Measurements from ENCODE around the gene SLC40A1. TPM values are rescaled to one million over a fixed set of nuclear protein-coding genes. Genes with fewer than 3 reads are reported as not detected.

SLC40A1 gene
- total RNA-seq, 1 experiment from 2014 or later, result not detected

DNA sequence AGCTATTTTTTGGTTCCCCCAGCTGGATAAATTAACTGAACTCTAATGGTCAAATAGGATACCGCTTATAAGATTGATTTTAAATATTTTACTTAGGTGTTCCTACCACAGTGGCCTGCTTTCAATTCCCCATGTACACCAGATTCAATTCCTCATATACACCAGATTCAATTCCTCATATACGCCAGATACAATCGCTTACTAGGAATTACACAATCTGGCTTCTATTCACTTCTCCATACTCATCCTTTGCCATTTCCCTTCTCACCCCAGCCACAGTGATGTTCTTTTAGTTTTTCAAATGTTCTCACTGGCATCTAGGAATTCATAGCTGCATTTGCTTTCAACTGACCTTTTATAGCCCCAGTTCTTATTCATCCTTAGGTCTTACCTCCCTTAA, 66.5 kb downstream of the SLC40A1 start:
- Histone ChIP-seq H2BK15ac (ENCODE audit: low read depth, low read length) (no peak overlapping the region), H3K23me2 (ENCODE audit: insufficient read length, low read depth, low read length, poor library complexity, severe bottlenecking) (no peaks in the 10 kb centered on the region), H4K91ac (ENCODE audit: insufficient read length, low read depth, low read length) (no peak overlapping the region), H4K5ac (ENCODE audit: insufficient read length, low read depth, low read length) (no peak overlapping the region), H3K14ac (ENCODE audit: insufficient read depth, low read length) (no peak overlapping the region), H3T11ph (ENCODE audit: low read length) (no peak overlapping the region), H2BK12ac (ENCODE audit: insufficient read length, low read depth, low read length) (no peak overlapping the region), H3K23ac (ENCODE audit: insufficient read length, low read depth, low read length) (no peak overlapping the region), H3K4me2 (ENCODE audit: insufficient read depth, insufficient read length, low read length) (no peak overlapping the region), H3K4me1 (ENCODE audit: insufficient read depth, low read length) (no peaks in the 10 kb centered on the region), H3K56ac (ENCODE audit: insufficient read length, low read depth, low read length) (no peak overlapping the region), H4K20me1 (ENCODE audit: control insufficient read depth, insufficient read depth, insufficient read length) (no peaks in the 10 kb centered on the region), H3K79me1 (ENCODE audit: insufficient read depth, low read depth, low read length, poor library complexity, severe bottlenecking) (no peaks in the 10 kb centered on the region), H3K79me2 (ENCODE audit: insufficient read depth, low read length) (no peaks in the 10 kb centered on the region), H2BK120ac (ENCODE audit: low read depth, low read length, poor library complexity, severe bottlenecking) (no peak overlapping the region), H2BK20ac (ENCODE audit: low read depth, low read length, poor library complexity, severe bottlenecking) (no peak overlapping the region), H4K8ac (replicated peaks; ENCODE audit: insufficient read length, low read depth, low read length) (no peak overlapping the region), H3K18ac (ENCODE audit: insufficient read length, low read depth, low read length) (no peak overlapping the region), H3K4ac (ENCODE audit: low read depth, low read length) (no peak overlapping the region), H3K27ac (ENCODE audit: insufficient read length, low read depth, low read length) (no peak overlapping the region), H2AK5ac (ENCODE audit: insufficient read length, low read length) (no peak overlapping the region), H2AFZ (ENCODE audit: low read length) (no peak overlapping the region), H3K9me3 (ENCODE audit: control insufficient read depth, low read depth, low read length) (no peaks in the 10 kb centered on the region), H2BK5ac (ENCODE audit: insufficient read length, low read length) (no peak overlapping the region), H3K9ac (ENCODE audit: extremely low read depth, insufficient read length, low read length) (no peak overlapping the region), H3K27me3 (ENCODE audit: insufficient read depth, low read length) (no peaks in the 10 kb centered on the region)
- no peak overlapping the region for H3K4me3 Mint-ChIP-seq
- no CpG with 5 or more reads among the region's 3 CpGs for WGBS (ENCODE audit: extremely low coverage, insufficient read length, low lambda C conversion rate)
- TF ChIP-seq, protein P1, sequence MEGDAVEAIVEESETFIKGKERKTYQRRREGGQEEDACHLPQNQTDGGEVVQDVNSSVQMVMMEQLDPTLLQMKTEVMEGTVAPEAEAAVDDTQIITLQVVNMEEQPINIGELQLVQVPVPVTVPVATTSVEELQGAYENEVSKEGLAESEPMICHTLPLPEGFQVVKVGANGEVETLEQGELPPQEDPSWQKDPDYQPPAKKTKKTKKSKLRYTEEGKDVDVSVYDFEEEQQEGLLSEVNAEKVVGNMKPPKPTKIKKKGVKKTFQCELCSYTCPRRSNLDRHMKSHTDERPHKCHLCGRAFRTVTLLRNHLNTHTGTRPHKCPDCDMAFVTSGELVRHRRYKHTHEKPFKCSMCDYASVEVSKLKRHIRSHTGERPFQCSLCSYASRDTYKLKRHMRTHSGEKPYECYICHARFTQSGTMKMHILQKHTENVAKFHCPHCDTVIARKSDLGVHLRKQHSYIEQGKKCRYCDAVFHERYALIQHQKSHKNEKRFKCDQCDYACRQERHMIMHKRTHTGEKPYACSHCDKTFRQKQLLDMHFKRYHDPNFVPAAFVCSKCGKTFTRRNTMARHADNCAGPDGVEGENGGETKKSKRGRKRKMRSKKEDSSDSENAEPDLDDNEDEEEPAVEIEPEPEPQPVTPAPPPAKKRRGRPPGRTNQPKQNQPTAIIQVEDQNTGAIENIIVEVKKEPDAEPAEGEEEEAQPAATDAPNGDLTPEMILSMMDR (conservative IDR thresholded peaks at IDR 0.05), result no peak
- no peak overlapping the region for H3K27ac Mint-ChIP-seq
- H3K27me3 Mint-ChIP-seq (ENCODE audit: low read depth), result peaks cover 4% of the 10 kb centered on the region; the same call in 1 of the 2 replicates
- no peaks in the 10 kb centered on the region; a peak in 1 of 5 replicates for H3K9me3 Mint-ChIP-seq
- no peak for DNase-seq
- no peaks in the 10 kb centered on the region for H3K36me3 Mint-ChIP-seq (ENCODE audit: insufficient read depth in 1 of 3, low read depth in 3 of 3)
- no peaks in the 10 kb centered on the region for H3K4me1 Mint-ChIP-seq
